ENCODE measurements around the gene TIMM10B. TPM values are rescaled to one million over a fixed set of nuclear protein-coding genes. Genes with fewer than 3 reads are reported as not detected.

The TIMM10B gene
- total RNA-seq, 4 donors from 2014 or later: 41.1 to 45.1 (median 42.7) TPM

GRCh38 chr11:6480299-6480914, 894 bp upstream of the TIMM10B start:
- Histone ChIP-seq H3K27ac (replicated peaks in 1 of 4) (peak overlapping the region; percentile 91 to 92 (median 91)), H3K9me3 (no peaks in the 10 kb centered on the region), H3K4me1 (peaks cover 20 to 46% (median 34%) of the 10 kb centered on the region in 4 donors), H3K4me3 (peak overlapping the region; percentile 62 to 82 (median 77)), H3K36me3 (peaks cover 18 to 67% (median 58%) of the 10 kb centered on the region in 4 donors), H3K27me3 (no peaks in the 10 kb centered on the region)
- DNase-seq (ENCODE audit: extremely low spot score): no peak
- intact Hi-C loops (cut with DNase I): no loop called here
- TF ChIP-seq POLR2A (IDR thresholded peaks at IDR 0.05; ENCODE audit: low read depth) (no peak), EP300 (IDR thresholded peaks at IDR 0.05) (no peak)
- 51% methylated on average over 9 of the region's 9 CpGs for WGBS

GRCh38 chr11:6481924-6482275, 599 bp downstream of the TIMM10B start:
- H3K9me3 ChIP-seq: no peaks in the 10 kb centered on the region
- H3K27ac ChIP-seq (replicated peaks in 1 of 4): peak overlapping the region; percentile 91 to 92 (median 91)
- 0% methylated on average over 2 of the region's 13 CpGs for WGBS
- no peaks in the 10 kb centered on the region for H3K27me3 ChIP-seq
- TF ChIP-seq CTCF (IDR thresholded peaks at IDR 0.05) (no peak), POLR2A (IDR thresholded peaks at IDR 0.05; ENCODE audit: low read depth) (no peak), EP300 (IDR thresholded peaks at IDR 0.05) (no peak), POLR2AphosphoS5 (IDR thresholded peaks at IDR 0.05) (no peak)
- peaks cover 20 to 46% (median 34%) of the 10 kb centered on the region in 4 donors for H3K4me1 ChIP-seq
- peaks cover 15 to 74% (median 63%) of the 10 kb centered on the region in 4 donors for H3K36me3 ChIP-seq
- no peak for DNase-seq (ENCODE audit: extremely low spot score)
- H3K4me3 ChIP-seq: peak overlapping the region; percentile 62 to 82 (median 77)
- intact Hi-C loops (cut with DNase I): no loop called here

- intact Hi-C loops (cut with DNase I): no loop called here
- peaks cover 20 to 46% (median 34%) of the 10 kb centered on the region in 4 donors for H3K4me1 ChIP-seq
- no peaks in the 10 kb centered on the region for H3K9me3 ChIP-seq
- H3K36me3 ChIP-seq: peaks cover 9 to 74% (median 58%) of the 10 kb centered on the region in 4 donors
- H3K27me3 ChIP-seq: no peaks in the 10 kb centered on the region
- peak overlapping the region; percentile 62 to 82 (median 77) for H3K4me3 ChIP-seq
- no peak for TF ChIP-seq EP300 (IDR thresholded peaks at IDR 0.05)
- no peak for TF ChIP-seq CTCF (IDR thresholded peaks at IDR 0.05)
- TF ChIP-seq POLR2AphosphoS5 (IDR thresholded peaks at IDR 0.05): no peak
- no peak for TF ChIP-seq POLR2A (IDR thresholded peaks at IDR 0.05; ENCODE audit: low read depth)
- DNase-seq (ENCODE audit: extremely low spot score): no peak
- WGBS: 82% methylated on average over 4 of the region's 4 CpGs
- peak overlapping the region in 3 of 4 donors; percentile 91 to 92 (median 91) for H3K27ac ChIP-seq (replicated peaks in 1 of 4)
Measured at GRCh38 chr11:6482441-6482840, 1.1 kb downstream of the TIMM10B start.

- WGBS: 83% methylated on average over 6 of the region's 6 CpGs
Measured at GRCh38 chr11:6483015-6483414, 1.7 kb downstream of the TIMM10B start.

More at GRCh38 chr11:6483015-6483414, 1.7 kb downstream of the TIMM10B start:
- no peak for DNase-seq (ENCODE audit: extremely low spot score)
- TF ChIP-seq CTCF (IDR thresholded peaks at IDR 0.05) (no peak), POLR2AphosphoS5 (IDR thresholded peaks at IDR 0.05) (no peak), POLR2A (IDR thresholded peaks at IDR 0.05; ENCODE audit: low read depth) (no peak), EP300 (IDR thresholded peaks at IDR 0.05) (no peak)
- H3K36me3 ChIP-seq: peaks cover 8 to 74% (median 54%) of the 10 kb centered on the region in 4 donors
- no peaks in the 10 kb centered on the region for H3K9me3 ChIP-seq
- H3K4me1 ChIP-seq: peaks cover 20 to 46% (median 34%) of the 10 kb centered on the region in 4 donors
- intact Hi-C loops (cut with DNase I): no loop called here
- peak overlapping the region in 1 of 4 donors; percentile 91 for H3K27ac ChIP-seq (replicated peaks in 1 of 4)
- H3K27me3 ChIP-seq: no peaks in the 10 kb centered on the region
- H3K4me3 ChIP-seq: no peak overlapping the region
